Stimulated activated memory B cell treated with anti-CD40 and anti-IgM and Interleukin-4, amounts not matched to agents 10 μg/mL and 1 μg/mL and 100 μg/mL, for 72 hours (primary cell): ENCODE measurements around the gene COL4A5.

ENCODE experiments used
- ATAC-seq: fragments of 150-1000 bp; cut with Tn5 transposase; 2 replicates; pipeline ENCODE4 v1.10.0; 2021
- H3K27ac Mint-ChIP-seq: one replicate; pipeline ENCODE4 v1.8.0; 2022; ENCODE audit warnings: mild to moderate bottlenecking, mixed read lengths
- H3K27me3 Mint-ChIP-seq: one replicate; pipeline ENCODE4 v1.8.0; 2022; ENCODE audit warnings: mixed read lengths
- H3K36me3 Mint-ChIP-seq: one replicate; pipeline ENCODE4 v1.8.0; 2022; ENCODE audit warnings: mixed read lengths
- H3K4me1 Mint-ChIP-seq: one replicate; pipeline ENCODE4 v1.8.0; 2022; ENCODE audit warnings: mixed read lengths
- H3K4me3 Mint-ChIP-seq: one replicate; pipeline ENCODE4 v1.8.0; 2022; ENCODE audit warnings: mild to moderate bottlenecking, moderate library complexity, mixed read lengths
- H3K9me3 Mint-ChIP-seq: one replicate; pipeline ENCODE4 v1.8.0; 2022; ENCODE audit warnings: mixed read lengths

The COL4A5 gene

DNA sequence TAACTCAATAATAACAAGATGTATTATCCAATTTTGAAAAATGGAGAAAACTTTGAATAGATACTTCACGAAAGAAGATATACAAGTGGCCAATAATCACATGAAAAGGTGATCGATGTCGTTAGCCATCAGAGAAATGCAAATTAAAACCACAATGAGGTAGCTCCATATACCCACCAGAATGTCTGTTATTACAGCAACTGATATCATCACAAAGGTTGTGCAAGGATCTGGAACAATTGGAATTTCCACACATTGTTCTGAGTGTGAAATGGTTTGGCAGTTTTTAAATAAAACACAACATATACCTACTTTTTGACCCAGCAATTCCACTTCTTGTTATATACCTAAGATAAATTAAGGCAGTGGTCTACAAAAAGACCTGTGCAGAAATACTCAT lies 225.1 kb downstream of the COL4A5 start:
- no peak overlapping the region for H3K4me3 Mint-ChIP-seq
- no peak overlapping the region for H3K27ac Mint-ChIP-seq
- no peaks in the 10 kb centered on the region for H3K4me1 Mint-ChIP-seq
- no peak for ATAC-seq
- no peaks in the 10 kb centered on the region for H3K36me3 Mint-ChIP-seq
- H3K27me3 Mint-ChIP-seq = no peaks in the 10 kb centered on the region
- H3K9me3 Mint-ChIP-seq = no peaks in the 10 kb centered on the region

DNA sequence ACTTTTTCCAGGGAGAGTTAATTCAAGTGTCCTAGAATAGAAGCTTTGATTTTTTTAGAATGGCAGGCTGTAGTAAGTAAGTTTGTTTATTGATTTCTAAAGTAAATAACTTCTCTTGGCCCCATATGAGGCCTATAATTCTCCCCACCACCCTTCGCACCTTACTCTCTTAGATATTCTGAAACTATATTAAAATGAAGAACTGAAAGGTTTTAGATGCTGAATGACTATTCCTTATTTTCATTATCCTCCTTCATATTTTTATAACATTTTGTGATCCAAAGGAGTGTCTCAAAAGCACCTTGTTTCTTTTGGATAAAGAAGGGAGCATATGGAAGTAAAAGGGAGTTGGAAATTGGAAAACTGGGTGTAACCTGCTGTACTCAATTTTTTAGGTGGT lies 226.5 kb downstream of the COL4A5 start:
- ATAC-seq = no peak

DNA sequence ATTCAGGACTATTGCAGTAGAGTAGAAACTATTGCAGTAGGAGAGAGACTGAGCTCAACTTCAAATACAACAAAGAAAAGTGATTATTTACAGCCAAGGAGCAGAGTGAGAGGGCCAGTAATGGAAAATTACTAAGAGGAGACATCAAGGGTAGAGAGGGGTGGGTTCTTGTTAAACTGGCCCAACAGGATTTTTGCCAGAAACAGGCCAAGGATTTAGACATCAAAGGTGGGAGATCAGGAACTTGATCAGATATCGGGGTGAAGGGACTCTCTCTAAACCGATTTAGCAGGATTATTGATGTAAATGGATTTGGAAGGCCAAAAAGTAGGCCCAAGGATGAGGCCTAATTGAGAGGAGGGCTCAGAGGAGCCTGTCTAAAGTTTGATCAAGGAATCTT lies 231.9 kb downstream of the COL4A5 start:
- Mint-ChIP-seq H3K9me3 (no peaks in the 10 kb centered on the region), H3K4me3 (no peak overlapping the region), H3K27ac (no peak overlapping the region), H3K27me3 (no peaks in the 10 kb centered on the region), H3K36me3 (no peaks in the 10 kb centered on the region), H3K4me1 (no peaks in the 10 kb centered on the region)
- ATAC-seq = no peak

More for the DNA sequence above, 226.5 kb downstream of the COL4A5 start:
- Mint-ChIP-seq H3K36me3 (no peaks in the 10 kb centered on the region), H3K4me3 (no peak overlapping the region), H3K27me3 (no peaks in the 10 kb centered on the region), H3K9me3 (no peaks in the 10 kb centered on the region), H3K27ac (no peak overlapping the region), H3K4me1 (no peaks in the 10 kb centered on the region)

DNA sequence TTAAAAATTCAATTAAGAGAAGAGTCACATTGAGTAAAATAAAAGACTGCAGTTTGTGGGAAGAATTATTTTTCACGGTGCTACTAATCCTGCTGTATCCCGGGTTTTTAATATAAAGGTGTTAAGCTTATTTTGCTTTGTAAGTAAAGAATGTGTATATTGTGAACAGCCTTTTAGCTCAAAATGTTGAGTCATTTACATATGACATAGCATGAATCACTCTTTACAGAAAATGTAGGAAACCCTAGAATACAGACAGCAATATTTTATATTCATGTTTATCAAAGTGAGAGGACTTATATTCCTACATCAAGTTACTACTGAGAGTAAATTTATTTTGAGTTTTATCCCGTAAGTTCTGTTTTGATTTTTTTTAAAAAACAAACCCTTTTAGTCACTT lies 257.1 kb downstream of the COL4A5 start:
- no peaks in the 10 kb centered on the region for H3K9me3 Mint-ChIP-seq
- no peaks in the 10 kb centered on the region for H3K36me3 Mint-ChIP-seq
- H3K27me3 Mint-ChIP-seq = no peaks in the 10 kb centered on the region
- no peak for ATAC-seq
- no peak overlapping the region for H3K27ac Mint-ChIP-seq
- H3K4me1 Mint-ChIP-seq = no peaks in the 10 kb centered on the region
- H3K4me3 Mint-ChIP-seq = no peak overlapping the region

DNA sequence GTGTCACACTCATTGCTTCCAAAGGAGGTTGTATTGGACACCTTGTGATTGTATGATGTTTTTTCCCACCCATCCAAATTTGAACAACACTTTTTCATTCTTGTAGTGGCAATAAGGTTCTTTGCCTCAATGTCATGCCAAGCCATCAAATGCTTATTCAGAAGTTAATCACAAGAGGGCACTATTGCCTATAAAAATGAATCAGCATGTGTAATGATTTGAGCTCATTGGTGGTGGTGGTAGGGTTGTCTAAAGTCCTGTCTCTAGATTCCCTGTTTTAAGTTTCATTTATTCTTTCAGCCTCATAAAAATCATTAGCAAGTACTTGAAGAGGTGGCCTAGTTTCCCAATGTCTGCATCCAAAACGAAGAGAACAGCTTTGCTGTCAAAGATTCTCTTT lies 259.7 kb downstream of the COL4A5 start:
- Mint-ChIP-seq H3K9me3 (no peaks in the 10 kb centered on the region), H3K4me1 (no peaks in the 10 kb centered on the region), H3K36me3 (no peaks in the 10 kb centered on the region), H3K4me3 (no peak overlapping the region), H3K27me3 (no peaks in the 10 kb centered on the region), H3K27ac (no peak overlapping the region)
- no peak for ATAC-seq

DNA sequence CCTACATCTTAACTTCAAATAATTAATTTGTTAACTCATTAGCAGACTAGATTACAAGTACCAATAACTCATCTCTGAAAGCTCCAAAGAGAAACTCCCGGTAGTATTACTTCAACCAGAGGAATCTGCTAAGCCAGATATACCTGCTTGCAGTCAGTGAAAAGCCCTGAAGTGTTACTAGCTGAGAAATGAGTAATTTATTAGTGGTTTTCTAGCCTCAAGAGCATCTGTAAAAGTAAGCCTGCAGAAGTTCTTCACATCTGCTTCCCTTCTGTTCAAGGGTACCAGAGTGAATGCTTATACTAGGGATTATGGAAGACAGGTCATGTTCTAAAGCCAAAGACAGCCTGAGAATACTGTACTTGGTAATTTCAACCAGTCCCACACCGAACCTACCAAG lies 262.0 kb downstream of the COL4A5 start:
- no peak overlapping the region for H3K27ac Mint-ChIP-seq
- H3K36me3 Mint-ChIP-seq = no peaks in the 10 kb centered on the region
- no peaks in the 10 kb centered on the region for H3K4me1 Mint-ChIP-seq
- ATAC-seq = no peak
- no peaks in the 10 kb centered on the region for H3K9me3 Mint-ChIP-seq
- H3K4me3 Mint-ChIP-seq = no peak overlapping the region
- H3K27me3 Mint-ChIP-seq = no peaks in the 10 kb centered on the region

DNA sequence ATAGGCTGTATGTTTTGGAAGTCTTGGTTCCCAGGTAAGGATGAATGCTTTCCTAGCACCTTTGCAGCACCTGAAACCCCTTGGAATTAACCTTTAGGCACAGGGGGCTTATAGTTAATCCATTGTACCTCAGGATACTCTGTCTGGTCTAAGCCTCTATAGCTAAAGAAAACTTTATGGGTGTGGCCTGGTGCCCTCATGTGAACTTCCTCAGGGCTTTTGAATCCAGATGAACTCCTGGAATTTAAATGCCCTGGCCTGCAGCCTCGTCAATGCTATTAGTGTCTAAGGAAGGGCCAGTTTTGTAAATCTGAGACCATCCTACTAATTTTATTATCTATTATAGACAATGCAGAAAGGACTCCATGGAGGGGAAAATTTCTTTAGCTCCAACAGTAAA lies 262.9 kb downstream of the COL4A5 start:
- Mint-ChIP-seq H3K27ac (no peak overlapping the region), H3K9me3 (no peaks in the 10 kb centered on the region), H3K4me1 (no peaks in the 10 kb centered on the region), H3K4me3 (no peak overlapping the region), H3K36me3 (no peaks in the 10 kb centered on the region), H3K27me3 (no peaks in the 10 kb centered on the region)
- no peak for ATAC-seq

DNA sequence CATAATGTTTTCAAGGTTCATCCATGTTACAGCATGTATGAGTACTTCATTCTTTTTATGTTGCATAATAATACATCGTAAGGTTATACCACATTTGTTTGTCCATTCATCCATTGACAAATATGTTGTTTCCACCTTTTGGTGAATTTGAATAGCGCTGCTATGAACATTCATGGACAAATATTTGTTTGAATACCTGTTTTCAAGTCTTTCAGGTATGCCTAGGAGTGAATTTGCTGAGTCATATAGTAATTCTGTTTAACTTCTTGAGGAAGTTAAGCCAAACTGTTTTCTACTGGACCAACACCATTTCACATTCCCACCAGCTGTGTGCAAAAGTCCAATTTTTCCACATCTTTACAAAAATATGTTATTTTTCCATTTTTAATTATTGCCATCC lies 265.2 kb downstream of the COL4A5 start:
- Mint-ChIP-seq H3K4me3 (no peak overlapping the region), H3K36me3 (no peaks in the 10 kb centered on the region), H3K27ac (no peak overlapping the region), H3K9me3 (no peaks in the 10 kb centered on the region), H3K4me1 (no peaks in the 10 kb centered on the region), H3K27me3 (no peaks in the 10 kb centered on the region)
- ATAC-seq = no peak

DNA sequence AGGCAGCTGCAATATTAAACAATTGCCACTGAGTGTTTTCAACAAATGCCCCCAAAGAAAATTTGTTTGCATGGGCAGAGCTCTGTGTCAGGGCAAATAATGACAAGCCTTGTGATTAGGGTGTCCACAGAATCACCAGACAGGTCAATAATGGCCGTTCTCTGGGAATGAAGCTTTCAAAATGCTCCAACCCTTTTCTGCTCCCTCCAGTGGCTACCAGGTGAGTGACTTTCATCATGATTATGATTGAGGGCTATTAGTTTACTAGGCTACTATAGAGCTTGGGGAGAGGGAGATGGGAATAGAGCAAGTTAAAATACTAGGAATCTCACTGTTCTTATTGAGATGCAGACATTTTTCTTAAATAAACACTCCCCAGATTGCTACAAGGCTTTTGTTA lies 273.2 kb downstream of the COL4A5 start:
- ATAC-seq = no peak
- Mint-ChIP-seq H3K9me3 (peaks cover 3% of the 10 kb centered on the region), H3K4me3 (no peak overlapping the region), H3K27me3 (no peaks in the 10 kb centered on the region), H3K4me1 (no peaks in the 10 kb centered on the region), H3K27ac (no peak overlapping the region), H3K36me3 (no peaks in the 10 kb centered on the region)

DNA sequence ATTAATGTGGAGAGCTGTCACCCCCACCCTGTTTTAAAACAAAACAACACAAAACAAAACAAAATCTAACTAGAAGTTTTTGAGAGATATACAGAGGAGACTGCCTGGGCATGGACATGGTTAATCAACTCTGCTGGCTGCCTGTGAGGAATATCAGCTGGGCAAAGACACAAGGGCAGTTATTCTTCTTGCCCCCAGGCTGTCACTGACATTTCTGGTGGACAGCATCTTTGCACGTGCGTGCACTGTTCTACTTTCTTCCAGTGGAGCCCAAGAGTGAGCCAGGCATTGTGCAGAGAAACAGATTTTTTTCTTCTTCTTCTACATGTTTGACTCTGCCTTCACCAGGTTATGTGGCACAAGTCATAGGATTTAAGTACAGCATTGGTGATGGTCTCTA lies 282.9 kb downstream of the COL4A5 start:
- no peaks in the 10 kb centered on the region for H3K9me3 Mint-ChIP-seq
- no peak for ATAC-seq
- H3K4me3 Mint-ChIP-seq = no peak overlapping the region
- no peaks in the 10 kb centered on the region for H3K27me3 Mint-ChIP-seq
- no peaks in the 10 kb centered on the region for H3K4me1 Mint-ChIP-seq
- H3K36me3 Mint-ChIP-seq = no peaks in the 10 kb centered on the region
- no peak overlapping the region for H3K27ac Mint-ChIP-seq

DNA sequence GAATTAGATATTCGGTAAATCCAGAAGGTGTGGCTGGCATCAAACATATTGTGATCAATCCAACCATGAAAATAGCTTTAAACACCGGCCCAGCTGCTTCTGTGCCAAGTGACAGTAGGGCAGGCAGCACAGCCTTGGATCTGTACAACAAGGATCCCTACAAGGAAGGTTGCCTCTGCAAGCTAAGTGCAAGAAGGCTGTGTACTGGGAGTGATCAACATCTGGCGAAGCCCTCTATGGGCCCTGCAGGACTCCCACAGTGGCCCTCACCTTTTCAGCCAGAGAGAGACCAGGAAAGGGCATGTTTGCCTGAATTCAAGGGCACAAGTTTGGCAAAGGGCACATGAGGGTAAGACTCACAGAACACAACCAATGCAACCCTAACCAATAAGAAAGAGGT lies 287.1 kb downstream of the COL4A5 start:
- no peaks in the 10 kb centered on the region for H3K4me1 Mint-ChIP-seq
- H3K9me3 Mint-ChIP-seq = no peaks in the 10 kb centered on the region
- no peak overlapping the region for H3K27ac Mint-ChIP-seq
- H3K27me3 Mint-ChIP-seq = no peaks in the 10 kb centered on the region
- no peak for ATAC-seq
- H3K4me3 Mint-ChIP-seq = no peak overlapping the region
- no peaks in the 10 kb centered on the region for H3K36me3 Mint-ChIP-seq

DNA sequence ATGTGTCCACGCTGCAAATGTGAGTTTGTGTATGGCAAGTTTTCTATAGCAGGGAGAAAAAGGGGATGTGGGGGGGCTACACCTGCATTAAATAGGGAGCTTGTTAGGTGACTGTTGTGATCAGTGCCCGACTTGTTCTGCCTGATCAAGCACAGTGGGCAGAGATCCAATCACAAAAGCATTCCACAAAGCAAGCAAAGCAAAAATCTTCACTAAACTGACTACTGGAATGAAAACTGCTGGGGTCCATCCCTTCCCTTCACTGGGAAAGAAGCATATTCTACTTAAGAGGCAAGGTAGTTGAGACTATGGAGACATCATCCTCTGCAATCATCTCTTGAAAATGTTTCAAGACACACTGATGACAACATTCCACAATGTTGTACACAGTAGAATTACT lies 291.5 kb downstream of the COL4A5 start:
- no peak overlapping the region for H3K4me3 Mint-ChIP-seq
- H3K4me1 Mint-ChIP-seq = no peaks in the 10 kb centered on the region
- no peaks in the 10 kb centered on the region for H3K9me3 Mint-ChIP-seq
- no peak overlapping the region for H3K27ac Mint-ChIP-seq
- peaks cover 10% of the 10 kb centered on the region for H3K27me3 Mint-ChIP-seq
- no peak for ATAC-seq
- H3K36me3 Mint-ChIP-seq = no peaks in the 10 kb centered on the region

DNA sequence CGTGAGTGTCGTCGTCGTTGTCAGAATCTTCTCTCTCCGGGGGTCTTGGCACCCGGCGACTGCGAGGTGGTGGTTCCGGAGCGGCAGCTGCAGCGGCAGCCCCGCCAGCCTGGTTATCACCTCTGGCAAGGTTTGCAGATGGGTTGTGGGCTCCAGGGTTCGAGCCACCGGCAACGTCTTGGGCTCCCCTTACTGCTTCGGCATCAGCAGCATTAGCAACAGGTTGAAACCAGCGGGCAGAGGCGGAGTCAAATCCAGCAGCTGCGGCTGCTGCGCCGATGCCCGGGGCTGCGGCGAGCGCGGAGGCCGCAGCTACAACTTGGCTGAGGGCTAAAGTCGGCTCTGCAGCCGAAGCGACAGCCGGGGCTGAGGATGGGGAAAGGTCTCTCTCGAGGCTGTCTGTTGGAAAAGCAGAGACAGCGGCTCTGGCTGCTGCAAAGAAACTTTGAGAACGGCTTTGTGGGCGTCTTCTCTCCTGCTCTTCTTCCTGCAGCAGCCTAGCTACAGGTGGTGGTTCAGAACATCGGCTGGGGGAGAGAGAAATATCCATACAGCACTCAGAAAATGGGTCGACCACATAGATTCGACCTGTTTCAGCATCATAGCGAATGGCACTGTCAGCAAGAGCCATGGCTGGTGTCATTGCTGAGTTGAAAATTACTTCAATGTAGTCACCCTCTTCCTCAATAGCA lies 293.1 kb downstream of the COL4A5 start:
- Mint-ChIP-seq H3K4me1 (no peaks in the 10 kb centered on the region), H3K4me3 (no peak overlapping the region), H3K9me3 (no peaks in the 10 kb centered on the region), H3K36me3 (no peaks in the 10 kb centered on the region), H3K27me3 (peaks cover 10% of the 10 kb centered on the region), H3K27ac (no peak overlapping the region)
- no peak for ATAC-seq

DNA sequence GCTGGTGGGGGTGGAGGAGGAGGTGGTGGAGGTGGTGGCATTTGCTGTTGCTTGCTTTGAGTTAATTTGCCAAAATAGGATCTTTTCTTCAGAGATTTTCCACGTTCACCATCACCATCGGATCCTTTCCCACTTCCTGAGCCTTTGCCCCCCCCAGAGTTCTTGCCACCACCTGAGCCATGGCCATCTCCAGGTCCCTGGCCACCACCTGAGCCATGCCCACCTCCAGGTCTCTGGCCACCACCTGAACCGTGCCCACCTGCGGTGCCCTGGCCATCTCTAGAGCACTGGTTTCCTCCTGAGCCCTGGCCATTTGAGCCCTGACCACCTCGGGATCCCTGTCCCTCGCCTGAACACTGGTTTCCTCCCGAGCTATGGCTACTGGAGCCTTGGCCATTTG lies 294.8 kb downstream of the COL4A5 start:
- no peaks in the 10 kb centered on the region for H3K9me3 Mint-ChIP-seq
- H3K4me3 Mint-ChIP-seq = no peak overlapping the region
- H3K27ac Mint-ChIP-seq = no peak overlapping the region
- H3K27me3 Mint-ChIP-seq = peaks cover 10% of the 10 kb centered on the region
- ATAC-seq = no peak
- no peaks in the 10 kb centered on the region for H3K4me1 Mint-ChIP-seq
- H3K36me3 Mint-ChIP-seq = no peaks in the 10 kb centered on the region

DNA sequence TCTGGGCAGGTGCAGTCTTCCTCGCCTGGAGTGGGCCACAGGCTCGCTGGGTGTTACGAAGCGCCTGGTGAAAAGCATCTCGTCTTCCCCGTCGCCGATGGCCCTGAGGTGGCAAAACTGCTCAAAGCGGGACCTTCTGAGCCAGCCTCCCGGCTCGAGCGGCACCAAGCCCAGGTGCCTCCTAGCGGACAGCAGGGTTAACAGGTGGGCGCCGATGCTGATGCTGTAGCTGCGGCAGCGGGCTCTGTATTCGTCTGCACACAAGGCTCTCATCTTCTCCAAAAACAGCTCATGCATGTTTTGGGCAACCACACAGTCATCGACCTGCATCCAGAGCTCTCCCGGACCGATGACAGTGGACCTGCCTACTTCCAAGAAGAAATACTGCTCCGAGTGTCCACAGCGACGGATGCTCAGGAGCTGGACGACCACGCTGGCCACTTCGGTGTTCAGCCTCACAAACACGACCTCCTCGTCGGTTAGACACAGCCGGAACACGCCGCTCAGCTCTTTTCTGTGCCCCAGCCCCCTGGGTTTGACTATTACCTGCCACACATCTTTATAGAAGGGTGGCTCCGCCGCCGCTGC lies 295.5 kb downstream of the COL4A5 start:
- H3K4me1 Mint-ChIP-seq = no peaks in the 10 kb centered on the region
- ATAC-seq = no peak
- no peak overlapping the region for H3K27ac Mint-ChIP-seq
- H3K36me3 Mint-ChIP-seq = no peaks in the 10 kb centered on the region
- H3K9me3 Mint-ChIP-seq = no peaks in the 10 kb centered on the region
- no peak overlapping the region for H3K4me3 Mint-ChIP-seq
- H3K27me3 Mint-ChIP-seq = peaks cover 10% of the 10 kb centered on the region

DNA sequence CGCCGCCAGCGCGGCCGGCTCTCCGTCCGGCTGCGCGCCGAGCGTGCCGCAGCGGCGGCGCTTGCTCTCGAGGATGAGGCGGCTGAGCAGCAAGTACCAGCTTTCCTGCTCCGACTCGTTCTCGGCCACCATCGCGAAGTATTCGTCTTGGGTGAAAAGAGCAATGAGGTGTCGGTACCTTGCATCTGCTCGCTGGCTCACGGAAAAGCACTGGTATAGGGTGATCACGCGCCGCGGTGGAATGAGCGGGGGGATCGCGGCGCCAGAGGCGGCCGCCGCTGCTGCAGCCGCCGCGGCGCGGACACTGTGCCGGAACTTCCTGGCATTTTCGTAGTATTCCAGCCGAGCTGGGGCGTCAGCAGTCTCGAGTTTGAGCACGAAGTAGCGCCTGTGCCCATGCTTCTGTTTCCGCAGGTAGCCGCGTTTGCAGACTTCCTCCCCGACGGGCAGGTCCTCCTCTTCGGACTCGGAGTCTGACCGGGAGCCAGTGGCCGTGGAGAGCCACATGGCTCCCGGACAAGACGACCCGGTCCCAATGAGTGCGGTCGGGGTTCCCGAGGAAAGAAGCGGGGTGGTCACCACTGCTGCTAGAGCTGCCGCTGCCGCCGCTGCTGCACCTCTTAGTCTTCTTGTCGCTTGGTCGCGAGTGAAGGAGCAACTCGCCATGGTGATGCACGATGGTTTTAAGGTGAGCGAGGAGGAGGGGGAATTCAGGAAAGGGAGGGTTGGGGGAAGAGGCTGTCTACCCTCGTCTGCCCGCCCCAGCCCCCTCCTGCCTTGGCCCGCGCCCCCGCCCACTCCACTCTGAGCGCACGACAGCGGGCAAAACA lies 296.3 kb downstream of the COL4A5 start:
- Mint-ChIP-seq H3K4me1 (no peaks in the 10 kb centered on the region), H3K27me3 (peaks cover 10% of the 10 kb centered on the region), H3K4me3 (peak overlapping the region; percentile 18), H3K9me3 (no peaks in the 10 kb centered on the region), H3K36me3 (no peaks in the 10 kb centered on the region), H3K27ac (no peak overlapping the region)
- no peak for ATAC-seq
